ENCODE measurements around the gene RBFA.

RBFA gene

GRCh38 chr18:80042785-80043184 is 8.6 kb downstream of the RBFA start:
- Mint-ChIP-seq H3K4me1 (ENCODE audit: low read depth) (peaks cover 3% of the 10 kb centered on the region), H3K27ac (no peak overlapping the region), H3K36me3 (peaks cover 20% of the 10 kb centered on the region), H3K27me3 (no peaks in the 10 kb centered on the region), H3K4me3 (no peak overlapping the region), H3K9me3 (ENCODE audit: low read depth) (no peaks in the 10 kb centered on the region)

- no peak overlapping the region for H3K4me3 Mint-ChIP-seq
- peaks cover 16% of the 10 kb centered on the region for H3K36me3 Mint-ChIP-seq
- H3K4me1 Mint-ChIP-seq (ENCODE audit: low read depth) = no peaks in the 10 kb centered on the region
- H3K27me3 Mint-ChIP-seq = no peaks in the 10 kb centered on the region
- no peaks in the 10 kb centered on the region for H3K9me3 Mint-ChIP-seq (ENCODE audit: low read depth)
- H3K27ac Mint-ChIP-seq = no peak overlapping the region
Observed at GRCh38 chr18:80044072-80044471, 9.8 kb downstream of the RBFA start.

GRCh38 chr18:80046011-80046410 is 11.8 kb downstream of the RBFA start:
- no peak overlapping the region for H3K27ac Mint-ChIP-seq
- no peaks in the 10 kb centered on the region for H3K27me3 Mint-ChIP-seq
- H3K9me3 Mint-ChIP-seq (ENCODE audit: low read depth) = no peaks in the 10 kb centered on the region
- no peaks in the 10 kb centered on the region for H3K4me1 Mint-ChIP-seq (ENCODE audit: low read depth)
- peaks cover 11% of the 10 kb centered on the region for H3K36me3 Mint-ChIP-seq
- no peak overlapping the region for H3K4me3 Mint-ChIP-seq

- H3K27ac Mint-ChIP-seq = no peak overlapping the region
- peaks cover 12% of the 10 kb centered on the region for H3K36me3 Mint-ChIP-seq
Observed at GRCh38 chr18:80046431-80046830, 12.2 kb downstream of the RBFA start.

DNA sequence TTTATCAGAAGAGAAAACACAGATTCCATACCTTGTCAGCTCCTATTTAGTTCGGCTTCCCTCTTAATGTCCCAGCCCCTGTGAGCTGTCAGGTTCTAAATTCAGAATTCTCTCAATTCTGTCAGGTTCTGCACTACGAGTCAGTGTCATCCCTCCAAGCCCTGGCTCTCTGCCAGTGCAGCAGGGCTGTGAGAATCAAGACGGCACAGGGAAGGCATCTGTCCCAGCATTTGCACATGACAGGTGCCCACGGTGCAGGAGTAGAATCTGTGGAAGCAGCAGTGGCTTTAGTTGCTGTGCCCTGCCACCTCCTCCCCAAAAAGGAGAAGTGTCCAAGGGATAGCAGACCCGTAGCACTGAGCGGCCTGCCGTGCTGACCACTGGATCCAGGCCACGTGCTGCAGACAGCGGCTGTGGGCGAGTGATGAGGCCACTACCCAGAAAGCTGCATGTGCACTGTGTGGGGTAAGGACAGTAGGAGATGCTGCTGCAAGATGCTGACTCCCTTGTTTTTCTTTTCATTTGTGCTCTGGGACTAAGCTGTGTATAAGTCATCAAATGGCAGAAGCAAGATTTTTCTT is 12.8 kb downstream of the RBFA start:
- Mint-ChIP-seq H3K4me1 (ENCODE audit: low read depth) (no peaks in the 10 kb centered on the region), H3K4me3 (no peak overlapping the region), H3K36me3 (peaks cover 18% of the 10 kb centered on the region), H3K9me3 (ENCODE audit: low read depth) (peaks cover 8% of the 10 kb centered on the region), H3K27me3 (no peaks in the 10 kb centered on the region), H3K27ac (no peak overlapping the region)

More at GRCh38 chr18:80046431-80046830, 12.2 kb downstream of the RBFA start:
- no peaks in the 10 kb centered on the region for H3K4me1 Mint-ChIP-seq (ENCODE audit: low read depth)
- no peaks in the 10 kb centered on the region for H3K27me3 Mint-ChIP-seq
- H3K9me3 Mint-ChIP-seq (ENCODE audit: low read depth) = peaks cover 4% of the 10 kb centered on the region
- no peak overlapping the region for H3K4me3 Mint-ChIP-seq

DNA sequence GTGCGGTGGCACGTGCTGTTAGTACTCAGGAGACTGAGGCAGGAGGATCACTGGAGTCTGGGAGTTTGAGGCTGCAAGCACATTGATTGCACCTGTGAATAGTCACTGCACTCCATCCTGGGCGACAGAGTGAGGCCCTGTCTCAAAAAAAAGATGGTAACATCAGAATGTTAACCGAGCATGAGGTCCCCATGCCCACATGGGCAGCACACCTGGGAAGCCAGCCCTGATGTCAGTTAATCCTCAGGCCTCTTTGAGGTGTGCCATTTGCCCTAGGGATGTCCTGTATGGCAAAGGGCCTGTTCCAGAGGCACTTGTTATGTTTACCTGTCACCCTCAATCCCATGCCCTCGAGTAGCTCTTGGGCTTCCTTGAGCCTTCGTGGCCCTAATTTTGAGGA is 16.6 kb downstream of the RBFA start:
- peaks cover 33% of the 10 kb centered on the region for H3K9me3 Mint-ChIP-seq (ENCODE audit: low read depth)
- peaks cover 22% of the 10 kb centered on the region for H3K36me3 Mint-ChIP-seq
- no peaks in the 10 kb centered on the region for H3K4me1 Mint-ChIP-seq (ENCODE audit: low read depth)
- no peaks in the 10 kb centered on the region for H3K27me3 Mint-ChIP-seq
- H3K4me3 Mint-ChIP-seq = no peak overlapping the region
- H3K27ac Mint-ChIP-seq = no peak overlapping the region

DNA sequence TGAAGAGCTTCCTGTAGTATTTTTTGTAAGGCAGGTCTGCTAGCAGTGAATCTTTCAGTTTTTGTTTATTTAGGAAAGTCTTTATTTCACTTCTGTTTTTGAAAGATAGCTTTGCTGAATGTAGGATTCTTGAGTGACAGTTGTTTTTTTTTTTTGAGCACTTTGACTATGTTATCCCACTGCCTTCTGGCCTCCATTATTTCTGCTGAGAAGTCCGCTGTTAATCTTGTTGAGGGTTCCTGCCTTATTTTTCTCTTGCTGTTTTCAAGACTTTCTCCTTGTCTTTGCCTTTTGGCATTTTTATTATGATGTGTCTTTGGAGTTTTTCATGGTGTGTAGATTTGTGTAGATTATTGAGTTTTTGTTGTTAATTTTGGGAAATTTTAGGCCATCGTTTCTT is 21.9 kb downstream of the RBFA start:
- peaks cover 46% of the 10 kb centered on the region for H3K9me3 Mint-ChIP-seq (ENCODE audit: low read depth)

DNA sequence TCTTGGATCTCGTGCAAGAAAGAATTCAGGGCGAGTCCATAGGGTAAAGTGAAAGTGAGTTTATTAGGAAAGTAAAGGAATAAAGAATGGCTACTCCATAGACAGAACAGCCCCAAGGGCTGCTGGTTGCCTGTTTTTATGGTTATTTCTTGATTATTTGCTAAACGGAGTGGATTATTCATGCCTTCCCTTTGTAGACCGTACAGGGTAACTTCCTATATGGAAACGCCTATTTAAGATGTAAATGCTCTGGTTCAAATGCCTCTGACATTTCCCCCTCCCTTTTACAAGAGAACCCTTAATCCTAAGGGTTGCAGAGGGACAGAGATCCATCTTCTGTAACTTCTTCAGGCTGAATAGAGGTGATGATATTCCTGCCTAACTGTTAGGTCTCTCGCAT is 25.7 kb downstream of the RBFA start:
- Mint-ChIP-seq H3K9me3 (ENCODE audit: low read depth) (peaks cover 20% of the 10 kb centered on the region), H3K4me3 (no peak overlapping the region), H3K36me3 (peaks cover 5% of the 10 kb centered on the region), H3K4me1 (ENCODE audit: low read depth) (no peaks in the 10 kb centered on the region), H3K27ac (no peak overlapping the region), H3K27me3 (no peaks in the 10 kb centered on the region)

More for the DNA sequence above, 21.9 kb downstream of the RBFA start:
- Mint-ChIP-seq H3K27ac (no peak overlapping the region), H3K4me1 (ENCODE audit: low read depth) (no peaks in the 10 kb centered on the region), H3K27me3 (no peaks in the 10 kb centered on the region), H3K36me3 (peaks cover 21% of the 10 kb centered on the region), H3K4me3 (no peak overlapping the region)

- Mint-ChIP-seq H3K9me3 (ENCODE audit: low read depth) (no peaks in the 10 kb centered on the region), H3K4me1 (ENCODE audit: low read depth) (no peaks in the 10 kb centered on the region), H3K27me3 (no peaks in the 10 kb centered on the region), H3K27ac (no peak overlapping the region), H3K4me3 (no peak overlapping the region), H3K36me3 (no peaks in the 10 kb centered on the region)
Observed at GRCh38 chr18:80065705-80066104, 31.5 kb downstream of the RBFA start.

DNA sequence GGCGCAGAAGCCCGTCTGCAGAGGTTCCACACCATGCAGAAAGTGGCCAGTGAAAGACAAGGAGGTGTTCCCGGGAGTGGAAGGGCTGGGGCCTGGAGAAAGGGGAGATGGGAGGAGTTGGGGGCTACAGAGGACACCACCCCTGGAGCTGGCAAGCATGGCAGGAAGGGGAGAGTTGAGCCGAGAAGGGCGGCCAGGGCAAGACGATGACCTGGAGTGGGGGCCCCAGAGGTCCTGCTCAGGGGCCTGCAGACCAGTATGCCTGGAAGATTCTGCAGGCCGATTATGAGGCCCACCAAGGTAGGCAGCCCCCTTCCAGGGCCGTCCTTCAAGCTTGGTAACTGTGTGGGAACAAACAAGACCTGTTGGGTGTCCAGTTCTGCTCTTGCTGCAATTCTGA is 33.1 kb downstream of the RBFA start:
- Mint-ChIP-seq H3K4me3 (no peak overlapping the region), H3K4me1 (ENCODE audit: low read depth) (no peaks in the 10 kb centered on the region), H3K9me3 (ENCODE audit: low read depth) (no peaks in the 10 kb centered on the region), H3K27ac (peak overlapping the region; percentile 34), H3K27me3 (no peaks in the 10 kb centered on the region), H3K36me3 (no peaks in the 10 kb centered on the region)

- no peaks in the 10 kb centered on the region for H3K9me3 Mint-ChIP-seq (ENCODE audit: low read depth)
- H3K36me3 Mint-ChIP-seq = no peaks in the 10 kb centered on the region
- H3K4me3 Mint-ChIP-seq = no peak overlapping the region
- no peaks in the 10 kb centered on the region for H3K4me1 Mint-ChIP-seq (ENCODE audit: low read depth)
- H3K27me3 Mint-ChIP-seq = no peaks in the 10 kb centered on the region
- H3K27ac Mint-ChIP-seq = no peak overlapping the region
Observed at GRCh38 chr18:80067897-80068296, 33.7 kb downstream of the RBFA start.

- H3K27me3 Mint-ChIP-seq = no peaks in the 10 kb centered on the region
- H3K27ac Mint-ChIP-seq = no peak overlapping the region
- no peaks in the 10 kb centered on the region for H3K36me3 Mint-ChIP-seq
- H3K9me3 Mint-ChIP-seq (ENCODE audit: low read depth) = no peaks in the 10 kb centered on the region
- H3K4me3 Mint-ChIP-seq = no peak overlapping the region
- H3K4me1 Mint-ChIP-seq (ENCODE audit: low read depth) = no peaks in the 10 kb centered on the region
Observed at GRCh38 chr18:80068571-80069272, 34.5 kb downstream of the RBFA start.

- Mint-ChIP-seq H3K9me3 (ENCODE audit: low read depth) (no peaks in the 10 kb centered on the region), H3K27ac (no peak overlapping the region), H3K4me1 (ENCODE audit: low read depth) (no peaks in the 10 kb centered on the region), H3K27me3 (no peaks in the 10 kb centered on the region), H3K4me3 (no peak overlapping the region), H3K36me3 (no peaks in the 10 kb centered on the region)
Observed at GRCh38 chr18:80070825-80071224, 36.6 kb downstream of the RBFA start.

DNA sequence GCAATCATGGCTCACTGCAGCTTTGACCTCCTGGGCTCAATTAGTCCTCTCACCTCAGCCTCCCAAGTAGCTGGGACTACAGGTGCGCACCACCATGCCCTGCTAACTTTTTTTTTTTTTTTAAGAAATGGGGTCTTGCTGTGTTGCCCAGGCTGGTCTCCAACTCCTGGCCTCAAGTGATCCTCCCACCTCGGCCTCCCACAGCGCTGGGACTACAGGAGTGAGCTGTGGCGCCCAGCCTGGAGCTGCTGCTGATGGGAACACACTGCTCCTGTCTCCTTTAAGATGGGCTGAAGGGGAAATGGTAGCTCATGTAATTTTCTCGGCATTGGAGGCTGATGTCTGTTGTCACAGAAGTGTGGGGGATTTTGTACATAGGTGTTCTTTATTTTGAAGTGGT is 39.9 kb downstream of the RBFA start:
- H3K4me3 Mint-ChIP-seq = no peak overlapping the region
- H3K27me3 Mint-ChIP-seq = peaks cover 1% of the 10 kb centered on the region
- H3K36me3 Mint-ChIP-seq = no peaks in the 10 kb centered on the region
- H3K4me1 Mint-ChIP-seq (ENCODE audit: low read depth) = no peaks in the 10 kb centered on the region
- H3K27ac Mint-ChIP-seq = no peak overlapping the region
- no peaks in the 10 kb centered on the region for H3K9me3 Mint-ChIP-seq (ENCODE audit: low read depth)

DNA sequence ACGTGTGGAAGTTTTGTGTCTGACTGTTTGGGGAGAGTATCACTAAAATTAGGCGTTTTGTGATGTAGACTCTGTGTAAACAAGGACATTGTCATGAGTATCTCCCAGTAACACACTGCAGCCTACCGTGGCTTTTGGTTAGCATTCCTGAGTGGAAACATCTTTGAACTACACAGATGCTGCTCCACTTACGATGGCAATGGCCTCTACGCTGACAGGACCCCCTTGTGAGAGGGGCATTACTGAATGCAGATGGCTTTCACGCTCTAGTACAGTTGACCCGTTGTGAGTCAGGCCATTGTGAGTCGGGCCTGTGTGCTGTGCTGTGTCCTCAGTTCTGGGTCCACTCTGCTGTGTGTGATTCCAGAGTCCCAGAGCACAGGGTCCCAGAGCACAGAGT is 40.5 kb downstream of the RBFA start:
- Mint-ChIP-seq H3K36me3 (no peaks in the 10 kb centered on the region), H3K4me3 (no peak overlapping the region), H3K27me3 (peaks cover 1% of the 10 kb centered on the region), H3K9me3 (ENCODE audit: low read depth) (no peaks in the 10 kb centered on the region), H3K27ac (no peak overlapping the region), H3K4me1 (ENCODE audit: low read depth) (no peaks in the 10 kb centered on the region)

DNA sequence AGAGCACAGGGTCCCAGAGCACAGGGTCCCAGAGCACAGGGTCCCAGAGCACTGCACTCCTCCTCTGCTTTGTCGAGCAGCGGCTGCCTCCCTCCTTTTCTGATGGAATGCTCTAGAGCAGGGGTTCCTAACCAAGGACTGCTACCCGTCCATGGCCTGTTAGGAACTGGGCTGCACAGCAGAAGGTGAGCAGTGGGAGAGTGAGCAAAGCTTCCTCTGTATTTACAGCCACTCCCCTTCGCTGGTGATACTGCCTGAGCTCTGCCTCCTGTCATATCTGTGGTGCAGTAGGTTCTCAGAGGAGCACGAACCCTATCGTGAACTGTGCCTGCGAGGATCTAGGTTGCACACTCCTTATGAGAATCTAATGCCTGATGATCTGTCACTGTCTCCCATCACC is 41.7 kb downstream of the RBFA start:
- Mint-ChIP-seq H3K4me3 (no peak overlapping the region), H3K27ac (no peak overlapping the region), H3K36me3 (no peaks in the 10 kb centered on the region), H3K9me3 (ENCODE audit: low read depth) (no peaks in the 10 kb centered on the region), H3K4me1 (ENCODE audit: low read depth) (no peaks in the 10 kb centered on the region), H3K27me3 (peaks cover 1% of the 10 kb centered on the region)
